Kidney (tissue), 14 donors: ENCODE results near the gene SRM. TPM values are rescaled to one million over a fixed set of nuclear protein-coding genes. Genes with fewer than 3 reads are reported as not detected.

Experiments used
- DNase-seq, 5 donors: peaks; one replicate each; pipeline ENCODE4 v3.0.0-alpha.2; 2013 to 2020
- FAIRE-seq: peaks from 2 replicates; lab custom pipeline; 2012; peaks lifted over from hg19 to GRCh38; lab: Jason Lieb, UNC
- H3K27ac ChIP-seq, 2 donors: one replicate each; pipeline ENCODE4 v1.7.0; 2013; ENCODE audit warnings: low read depth in 2 of 2, low read length in 2 of 2, inconsistent platforms in 1 of 2
- H3K27me3 ChIP-seq: one replicate; pipeline ENCODE4 v1.7.1; 2013; ENCODE audit warnings: low read length, inconsistent platforms; ENCODE audit not compliant: control insufficient read depth, insufficient read depth
- H3K36me3 ChIP-seq, 3 donors: one replicate each; pipeline versions ENCODE4 v1.7.0 to v1.7.1; 2013; ENCODE audit warnings: low read length in 3 of 3, control low read depth in 1 of 3, inconsistent platforms in 1 of 3; ENCODE audit not compliant: insufficient read depth in 3 of 3, control insufficient read depth in 2 of 3
- H3K4me1 ChIP-seq, 3 donors: one replicate each; pipeline versions ENCODE4 v1.7.0 to v1.7.1; 2013; ENCODE audit warnings: low read length in 3 of 3, inconsistent platforms in 1 of 3, low read depth in 1 of 3; ENCODE audit not compliant: control insufficient read depth in 2 of 3, insufficient read depth in 2 of 3
- H3K4me3 ChIP-seq, 3 donors: one replicate each; pipeline versions ENCODE4 v1.7.0 to v1.8.1; 2013; ENCODE audit warnings: low read length in 3 of 3, control low read depth in 1 of 3, inconsistent platforms in 1 of 3
- H3K9ac ChIP-seq, 3 donors: one replicate each; pipeline versions ENCODE4 v1.7.0 to v1.7.1; 2013; ENCODE audit warnings: low read length in 3 of 3, control low read depth in 1 of 3, inconsistent platforms in 1 of 3
- H3K9me3 ChIP-seq, 3 donors: one replicate each; pipeline versions ENCODE4 v1.7.0 to v1.7.1; 2013; ENCODE audit warnings: low read length in 3 of 3, control low read depth in 1 of 3, inconsistent platforms in 1 of 3; ENCODE audit not compliant: control insufficient read depth in 2 of 3, insufficient read depth in 1 of 3
- CTCF ChIP-seq: IDR thresholded peaks from 3 replicates; pipeline ENCODE4 v1.5.1; 2012; ENCODE audit warnings: mild to moderate bottlenecking, moderate library complexity, borderline replicate concordance; ENCODE audit not compliant: insufficient read depth; ENCODE audit errors: extremely low read depth
- intact Hi-C: fragments of 100-400 bp; cut with DNase I; formaldehyde crosslinking; loops from one replicate; pipeline ENCODE4 v1.11.1; 2022
- polyA plus RNA-seq: library from polyadenylated mRNA; stranded (reverse); fragments of 350-450 nt; fragmentation: Illumina TruSeq; extraction: RNeasy Lipid Tissue Mini Kit (QIAGEN cat#74804); gene quantifications from one replicate; pipeline ENCODE4 v1.2.3, GENCODE V29; 2014; ENCODE audit warnings: low read depth, low replicate concordance; ENCODE audit not compliant: insufficient read depth
- total RNA-seq: library from RNA; stranded (reverse); fragmentation: NEBNext Ultra II Directional; extraction: Animal tissue kit (Norgen Biotek cat#: 25700); gene quantifications from one replicate; pipeline ENCODE4 v1.2.1, GENCODE V29; 2021
- donor health status: control.
- donor health status: control.
- donor health status: control.
- donor health status: control.
- donor health status: control.
- donor health status: DM: yes; HTN: yes; CAD: no.
- donor health status: Normal renal cell carcinoma (clear cell type).

Gene SRM
- total and polyA plus RNA-seq, 2 donors from 2014 or later, result 52.9 to 59.5 TPM

GRCh38 chr1:11028018-11028417, 31.8 kb downstream of the SRM start:
- no peak overlapping the region for H3K9ac ChIP-seq
- intact Hi-C loops, result no loop called here
- H3K4me3 ChIP-seq, result no peak overlapping the region
- H3K27ac ChIP-seq, result no peak overlapping the region
- peaks cover 0 to 44% (median 18%) of the 10 kb centered on the region in 3 donors for H3K36me3 ChIP-seq
- H3K4me1 ChIP-seq, result no peaks in the 10 kb centered on the region
- FAIRE-seq (no peak), DNase-seq (no peak)
- no peaks in the 10 kb centered on the region for H3K9me3 ChIP-seq
- no peak for TF ChIP-seq CTCF
- H3K27me3 ChIP-seq, result no peaks in the 10 kb centered on the region

GRCh38 chr1:11027316-11027715, 32.5 kb downstream of the SRM start:
- intact Hi-C loops, result no loop called here
- Histone ChIP-seq H3K27me3 (no peaks in the 10 kb centered on the region), H3K4me3 (no peak overlapping the region), H3K4me1 (no peaks in the 10 kb centered on the region), H3K9me3 (no peaks in the 10 kb centered on the region), H3K36me3 (peaks cover 0 to 47% (median 19%) of the 10 kb centered on the region in 3 donors), H3K27ac (no peak overlapping the region), H3K9ac (no peak overlapping the region)
- FAIRE-seq (no peak), DNase-seq (no peak)
- TF ChIP-seq CTCF, result no peak

GRCh38 chr1:11026903-11027302, 32.9 kb downstream of the SRM start:
- H3K9ac ChIP-seq, result no peak overlapping the region
- FAIRE-seq (no peak), DNase-seq (no peak)
- no peaks in the 10 kb centered on the region for H3K9me3 ChIP-seq
- intact Hi-C loops, result no loop called here
- H3K4me3 ChIP-seq, result no peak overlapping the region
- TF ChIP-seq CTCF, result no peak
- H3K36me3 ChIP-seq, result peaks cover 0 to 51% (median 23%) of the 10 kb centered on the region in 3 donors
- H3K27me3 ChIP-seq, result no peaks in the 10 kb centered on the region
- H3K4me1 ChIP-seq, result no peaks in the 10 kb centered on the region
- no peak overlapping the region for H3K27ac ChIP-seq

- DNase-seq (no peak), FAIRE-seq (no peak)
- intact Hi-C loops, result no loop called here
- H3K4me1 ChIP-seq, result no peaks in the 10 kb centered on the region
- H3K27me3 ChIP-seq, result no peaks in the 10 kb centered on the region
- no peak overlapping the region for H3K4me3 ChIP-seq
- no peak overlapping the region for H3K9ac ChIP-seq
- H3K36me3 ChIP-seq, result peaks cover 0 to 60% (median 30%) of the 10 kb centered on the region in 3 donors
- TF ChIP-seq CTCF, result no peak
- no peak overlapping the region for H3K27ac ChIP-seq
- no peaks in the 10 kb centered on the region for H3K9me3 ChIP-seq
Measured at GRCh38 chr1:11026052-11026451, 33.8 kb downstream of the SRM start.
